GM12892 (cell line): ENCODE data around the gene NPEPL1.

Experiments used
- DNase-seq: peaks from one replicate; pipeline ENCODE4 v3.0.0; 2011; ENCODE audit not compliant: insufficient read length
- FAIRE-seq: peaks from 2 replicates; lab custom pipeline; 2011; peaks lifted over from hg19 to GRCh38; lab: Jason Lieb, UNC
- POLR2A ChIP-seq: IDR thresholded peaks from 2 replicates; pipeline ENCODE4 v1.6.1; 2011; ENCODE audit warnings: low read depth, low read length, control low read depth
- POLR2AphosphoS5 ChIP-seq: IDR thresholded peaks from 2 replicates; pipeline ENCODE4 v1.6.1; 2011; ENCODE audit warnings: low read depth, low read length, control low read depth
- TAF1 ChIP-seq: IDR thresholded peaks from 2 replicates; pipeline ENCODE4 v1.6.1; 2011; ENCODE audit warnings: low read depth, mild to moderate bottlenecking, control low read depth, low read length, borderline replicate concordance

Gene NPEPL1

DNA sequence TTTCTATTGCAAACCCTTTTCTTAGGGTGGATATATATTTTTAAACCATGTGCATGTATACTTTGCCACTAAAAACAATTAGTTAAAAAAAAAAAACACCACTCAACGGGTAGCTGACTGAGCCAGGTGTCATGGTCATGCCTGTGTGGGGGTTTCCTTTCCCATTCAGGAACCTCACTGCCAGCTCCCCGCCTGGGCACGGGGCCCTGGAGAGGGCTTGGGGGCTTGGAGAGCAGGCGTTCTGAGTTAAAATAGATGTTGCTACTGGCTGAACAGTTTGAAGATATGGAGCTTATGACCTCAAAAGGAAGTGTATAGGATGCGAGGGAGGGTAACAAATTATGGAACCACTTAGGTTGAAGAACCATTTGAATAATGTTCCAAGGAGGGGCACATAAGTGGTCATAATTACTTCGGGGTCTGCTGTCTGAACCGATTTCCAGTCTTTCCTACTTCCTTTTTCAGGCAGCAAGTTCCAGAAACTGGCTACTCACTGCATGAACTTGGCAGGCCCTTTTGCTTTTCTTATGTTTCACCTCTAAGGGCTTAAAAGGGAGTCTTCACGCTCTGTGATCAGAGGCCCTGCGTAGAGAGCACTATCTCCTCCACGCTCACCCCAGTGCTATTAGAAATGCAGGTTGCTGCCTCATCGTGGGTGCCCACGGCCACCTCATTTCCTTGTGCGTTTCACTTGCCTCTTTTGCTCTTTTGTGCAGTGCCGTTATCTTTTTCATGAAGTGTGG lies 31.6 kb upstream of the NPEPL1 start:
- FAIRE-seq: no peak
- no peak for DNase-seq
- TF ChIP-seq POLR2AphosphoS5: no peak
- no peak for TF ChIP-seq POLR2A
- TF ChIP-seq TAF1: no peak

- no peak for FAIRE-seq
- no peak for TF ChIP-seq TAF1
- no peak for TF ChIP-seq POLR2AphosphoS5
- TF ChIP-seq POLR2A: no peak
- DNase-seq: no peak
Measured at GRCh38 chr20:58661598-58662473, 30.8 kb upstream of the NPEPL1 start.

GRCh38 chr20:58664331-58664730 lies 28.3 kb upstream of the NPEPL1 start:
- TF ChIP-seq POLR2A (no peak), POLR2AphosphoS5 (no peak), TAF1 (no peak)
- DNase-seq (no peak), FAIRE-seq (no peak)

- FAIRE-seq: no peak
- DNase-seq: no peak
Measured at GRCh38 chr20:58664883-58665282, 27.7 kb upstream of the NPEPL1 start.

DNA sequence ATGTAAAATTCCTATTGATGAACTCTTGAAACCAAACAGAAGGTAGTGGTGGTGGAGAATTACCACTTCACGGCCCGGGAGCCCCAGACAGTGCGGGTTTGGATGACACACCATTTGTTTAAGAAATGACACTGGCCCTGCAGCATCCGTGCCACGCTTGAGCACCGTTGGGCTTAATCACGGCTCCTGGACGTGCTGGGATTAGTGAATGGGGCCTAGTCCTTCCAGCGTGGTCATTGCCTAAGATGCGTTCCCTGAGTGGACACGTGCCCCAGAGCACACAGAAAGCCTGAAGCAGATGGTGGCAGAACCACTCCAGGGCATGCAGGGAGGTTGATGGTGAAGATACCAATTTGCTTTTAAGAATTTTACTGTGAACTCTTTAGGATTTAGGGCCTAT lies 27.0 kb upstream of the NPEPL1 start:
- no peak for TF ChIP-seq POLR2A
- no peak for TF ChIP-seq POLR2AphosphoS5
- no peak for TF ChIP-seq TAF1
- no peak for FAIRE-seq
- no peak for DNase-seq

More at GRCh38 chr20:58664883-58665282, 27.7 kb upstream of the NPEPL1 start:
- TF ChIP-seq POLR2A: no peak
- TF ChIP-seq TAF1: no peak
- no peak for TF ChIP-seq POLR2AphosphoS5

GRCh38 chr20:58666702-58667101 lies 25.9 kb upstream of the NPEPL1 start:
- TF ChIP-seq POLR2A (no peak), TAF1 (no peak), POLR2AphosphoS5 (no peak)
- no peak for FAIRE-seq
- no peak for DNase-seq

DNA sequence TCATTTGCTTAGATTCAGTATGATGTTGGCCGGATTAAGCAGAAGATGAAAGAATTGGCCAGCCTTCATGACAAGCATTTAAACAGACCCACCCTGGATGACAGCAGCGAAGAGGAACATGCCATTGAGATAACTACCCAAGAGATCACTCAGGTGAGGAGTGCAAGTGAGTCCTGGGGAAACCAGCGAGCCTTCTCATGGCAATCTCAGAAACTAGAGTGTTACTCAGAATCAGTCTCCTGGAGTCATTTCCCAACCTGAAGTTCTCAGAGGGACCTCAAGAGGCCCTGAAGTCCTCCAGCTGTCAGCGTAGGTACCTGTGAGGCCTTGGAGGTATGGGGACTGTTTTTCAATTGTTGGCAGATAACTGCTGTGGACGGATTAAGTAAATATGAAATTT lies 24.6 kb upstream of the NPEPL1 start:
- DNase-seq (no peak), FAIRE-seq (no peak)
- TF ChIP-seq TAF1 (no peak), POLR2A (no peak), POLR2AphosphoS5 (no peak)

DNA sequence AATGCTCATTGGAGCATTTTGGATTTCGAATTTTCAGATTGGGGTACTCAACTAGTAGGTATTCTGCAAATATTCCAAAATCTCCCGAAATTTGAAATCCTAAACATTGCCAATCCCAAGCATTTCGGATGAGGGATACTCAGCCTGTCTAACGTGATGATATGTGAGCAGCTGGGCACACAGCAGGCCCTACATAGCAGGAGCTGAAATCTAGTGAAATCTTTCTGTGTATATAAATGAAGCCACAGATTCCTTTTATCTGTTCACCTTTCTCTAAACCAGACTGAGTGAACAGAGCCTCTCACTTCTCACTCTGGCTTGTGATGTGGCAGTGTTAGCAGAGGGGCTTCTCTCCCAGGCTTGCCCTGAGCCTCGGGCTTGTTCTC lies 23.7 kb upstream of the NPEPL1 start:
- DNase-seq (no peak), FAIRE-seq (no peak)
- TF ChIP-seq TAF1: no peak
- no peak for TF ChIP-seq POLR2AphosphoS5
- no peak for TF ChIP-seq POLR2A

DNA sequence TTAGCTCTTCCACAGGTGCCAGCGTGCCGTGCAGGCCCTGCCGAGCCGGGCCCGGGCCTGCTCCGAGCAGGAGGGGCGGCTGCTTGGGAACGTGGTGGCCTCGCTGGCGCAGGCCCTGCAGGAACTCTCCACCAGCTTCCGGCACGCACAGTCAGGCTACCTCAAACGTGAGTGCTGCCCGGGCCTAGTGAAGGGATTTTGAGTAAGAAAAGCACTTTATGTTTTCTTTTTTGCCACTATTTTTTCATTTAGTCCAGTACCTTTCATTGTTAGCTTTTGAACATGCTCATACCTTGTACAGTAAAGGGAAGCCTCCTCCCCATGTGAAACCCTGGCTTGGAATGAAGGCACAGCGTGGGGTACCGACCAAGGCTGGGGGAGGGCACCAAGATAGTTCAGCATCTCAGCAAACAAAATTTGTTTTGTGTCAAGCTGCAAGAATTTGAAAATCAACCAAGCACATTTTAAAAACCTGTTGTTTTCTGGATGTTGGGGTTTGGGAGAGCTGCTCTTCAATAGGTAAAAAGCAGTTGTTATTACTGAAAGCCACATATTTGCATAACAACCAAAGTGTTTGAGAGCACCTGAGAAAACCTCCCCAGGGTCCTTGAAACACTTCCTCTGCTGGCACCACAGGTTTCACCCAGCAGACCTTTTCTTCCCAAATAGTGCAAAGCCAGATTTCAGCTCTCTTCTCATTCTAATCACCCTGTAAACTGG lies 23.2 kb upstream of the NPEPL1 start:
- FAIRE-seq: peak; percentile 74
- DNase-seq: peak; percentile 31
- TF ChIP-seq POLR2A (no peak), POLR2AphosphoS5 (no peak), TAF1 (no peak)

DNA sequence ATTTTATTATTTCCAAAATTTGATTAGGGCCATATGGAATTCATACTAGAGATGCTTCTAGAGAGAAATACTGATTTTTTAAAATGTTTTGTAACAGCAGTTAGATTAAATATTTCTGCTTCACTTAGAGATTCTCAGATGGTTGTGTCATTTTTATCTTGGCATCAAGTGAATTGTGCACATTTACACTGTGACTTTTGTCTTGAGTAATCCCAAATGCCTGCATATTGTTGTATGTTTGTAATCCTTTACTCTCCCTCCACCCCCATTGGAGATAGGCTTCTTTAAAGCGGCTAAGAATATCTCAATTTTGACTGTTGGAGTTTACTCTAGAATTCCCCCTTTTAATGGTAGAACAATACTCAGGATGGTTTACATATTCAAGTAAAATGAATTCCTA lies 22.5 kb upstream of the NPEPL1 start:
- TF ChIP-seq POLR2AphosphoS5: no peak
- TF ChIP-seq TAF1: no peak
- no peak for TF ChIP-seq POLR2A
- no peak for DNase-seq
- no peak for FAIRE-seq

- DNase-seq (no peak), FAIRE-seq (peak; percentile 27)
- TF ChIP-seq TAF1 (no peak), POLR2AphosphoS5 (no peak), POLR2A (no peak)
Measured at GRCh38 chr20:58670659-58671058, 21.9 kb upstream of the NPEPL1 start.
